Activated gamma-delta T cell treated with anti-CD3 and anti-CD28 coated beads, Interleukin-2, amount 50 U/mL, for 16 hours (primary cell): ENCODE measurements around the gene CAMKMT.

Experiments used
- DNase-seq: peaks from one replicate; pipeline ENCODE4 v3.0.0-alpha.2; 2020; ENCODE audit warnings: low read depth

CAMKMT gene

GRCh38 chr2:44692821-44693220 lies 331.1 kb downstream of the CAMKMT start:
- DNase-seq, result no peak

DNA sequence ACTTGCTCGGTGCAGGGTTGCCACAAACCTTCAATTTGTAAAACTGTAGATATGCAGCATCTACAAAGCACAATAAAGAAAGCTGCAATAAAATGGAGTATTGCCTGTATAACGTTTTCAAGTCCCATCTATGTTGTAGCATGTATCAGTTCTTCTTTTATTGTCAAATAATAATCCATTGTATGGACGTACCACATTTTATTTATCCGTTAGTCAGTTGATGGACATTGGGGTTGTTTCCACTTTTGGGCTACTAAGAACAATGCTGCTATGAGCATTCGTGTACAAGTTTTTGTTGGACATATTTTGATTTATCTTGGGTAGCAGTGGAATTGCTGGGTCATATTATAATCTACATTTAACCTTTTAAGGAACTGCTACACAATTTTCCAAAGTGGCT lies 339.1 kb downstream of the CAMKMT start:
- DNase-seq, result no peak

DNA sequence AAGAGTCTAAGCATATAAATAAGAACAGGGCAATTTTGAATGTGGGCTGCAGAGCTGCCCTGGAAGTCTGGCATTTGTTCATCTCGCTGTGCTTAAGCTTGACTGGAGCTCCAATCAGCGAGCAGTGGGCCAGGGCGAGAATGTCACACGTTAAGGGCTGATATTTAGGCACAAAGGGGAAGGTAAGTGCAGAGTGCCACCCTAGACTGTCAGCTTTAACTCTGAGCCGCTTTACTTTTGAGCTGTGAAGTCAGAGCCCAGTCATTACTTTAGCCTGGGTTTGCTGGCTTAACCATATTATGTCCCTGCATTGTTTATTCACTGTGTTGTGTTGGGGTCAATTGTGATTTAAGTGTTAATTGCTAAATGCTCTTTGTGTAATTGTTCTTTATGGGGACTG lies 343.6 kb downstream of the CAMKMT start:
- no peak for DNase-seq

DNA sequence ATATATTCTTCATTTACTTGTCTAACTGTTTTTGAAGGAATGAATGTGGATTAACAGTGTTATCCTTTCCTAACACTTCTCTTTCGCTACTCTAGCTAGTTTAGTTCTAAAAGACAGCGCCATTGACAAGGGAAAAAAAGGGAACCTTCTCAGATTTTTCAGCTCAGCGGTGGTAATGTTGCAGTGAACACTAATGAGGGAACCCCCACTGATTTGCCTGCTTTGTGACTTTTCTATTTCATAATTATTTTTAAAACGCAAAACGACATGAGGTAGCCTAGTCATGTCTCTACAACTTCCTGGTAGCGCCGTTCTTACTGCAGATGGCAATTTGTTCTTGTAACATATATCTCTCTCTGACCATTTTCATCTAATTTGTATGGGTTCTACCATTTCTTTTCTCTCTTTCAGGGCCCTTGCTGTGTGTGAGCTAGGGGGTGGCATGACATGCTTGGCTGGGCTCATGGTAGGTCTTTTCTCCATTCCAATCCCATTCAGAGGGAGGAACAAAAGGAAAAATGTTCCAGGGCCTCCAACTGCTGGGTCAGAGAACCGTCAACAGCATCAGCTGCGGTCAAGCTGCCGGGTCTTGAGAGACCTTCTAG lies 344.2 kb downstream of the CAMKMT start:
- no peak for DNase-seq

- DNase-seq, result no peak
Observed at GRCh38 chr2:44706681-44707553, 345.2 kb downstream of the CAMKMT start.

- DNase-seq, result no peak
Observed at GRCh38 chr2:44707945-44708660, 346.4 kb downstream of the CAMKMT start.

GRCh38 chr2:44708661-44709000 lies 346.9 kb downstream of the CAMKMT start:
- DNase-seq, result no peak

DNA sequence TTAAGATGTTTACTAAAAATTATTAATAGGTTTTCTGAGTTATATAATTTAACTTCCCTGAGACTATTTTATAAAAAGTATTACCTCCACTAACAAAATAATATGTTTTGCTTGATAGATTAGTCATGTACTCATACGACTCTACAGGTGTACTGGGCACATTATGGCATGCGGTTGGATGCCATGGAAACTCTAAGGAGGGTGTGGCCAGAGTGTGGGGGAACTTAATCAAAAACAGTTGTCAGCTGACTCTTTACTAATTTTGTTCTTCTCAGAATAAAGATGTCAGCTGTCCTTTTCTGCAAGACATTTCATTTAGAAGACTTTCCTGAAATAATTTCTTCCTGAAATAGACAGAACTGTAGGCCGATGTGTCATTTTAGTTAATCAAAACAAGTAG lies 351.4 kb downstream of the CAMKMT start:
- no peak for DNase-seq

- no peak for DNase-seq
Observed at GRCh38 chr2:44715671-44716081, 353.9 kb downstream of the CAMKMT start.

DNA sequence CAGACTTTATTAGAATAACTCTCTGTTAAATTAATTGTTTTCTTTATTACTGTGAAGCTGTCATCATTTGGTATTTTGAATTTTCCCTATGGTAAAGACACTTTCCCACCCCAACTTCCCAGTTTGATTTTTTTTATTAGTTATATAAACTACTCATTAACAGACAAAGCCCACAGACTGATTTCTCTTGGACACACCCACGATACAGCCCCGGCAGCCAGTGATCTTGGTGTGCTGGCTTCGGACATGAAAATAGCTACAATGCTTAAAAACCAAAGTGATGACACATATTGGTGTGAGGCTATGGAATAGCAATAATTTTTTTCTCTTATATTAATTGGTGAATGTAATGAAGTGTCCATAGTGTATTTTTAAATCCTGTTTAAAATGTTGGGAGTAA lies 354.4 kb downstream of the CAMKMT start:
- no peak for DNase-seq

DNA sequence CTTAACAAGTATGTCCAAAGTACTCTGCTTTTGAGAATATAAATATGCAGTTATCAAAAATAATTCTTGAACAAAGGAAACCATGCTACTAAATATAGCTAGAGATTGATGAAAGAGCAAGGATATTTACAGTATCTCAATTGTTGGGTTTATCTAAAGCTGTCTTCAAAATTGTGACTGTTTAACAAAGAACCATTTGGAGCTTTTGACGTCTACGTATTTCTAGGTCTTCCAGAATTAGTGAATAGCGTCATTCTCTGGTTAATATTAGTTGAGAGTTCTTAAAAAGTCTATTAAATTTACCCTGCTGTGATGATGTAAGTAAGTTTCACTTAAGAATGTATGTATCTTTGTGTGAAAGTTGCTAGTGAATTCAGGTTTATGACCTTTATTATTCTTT lies 356.7 kb downstream of the CAMKMT start:
- DNase-seq, result no peak

DNA sequence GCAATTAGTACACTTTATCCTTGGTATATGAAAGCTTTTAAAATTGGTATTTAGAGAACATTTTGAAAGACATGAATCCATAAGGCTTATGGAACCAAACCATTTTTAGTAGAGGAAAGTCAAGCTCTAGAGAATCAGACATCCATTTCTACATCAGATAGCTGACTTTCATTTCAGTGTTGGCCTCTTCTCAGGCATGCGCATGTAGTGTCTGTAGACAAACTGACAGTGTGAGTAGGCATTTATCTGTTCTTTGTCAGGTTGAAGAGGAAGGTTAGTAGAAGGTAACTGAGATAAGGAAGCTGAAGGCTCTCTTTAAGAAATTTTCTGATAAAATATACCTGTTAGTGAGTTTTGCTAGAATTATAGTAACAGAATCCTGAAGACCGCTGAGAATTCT lies 357.8 kb downstream of the CAMKMT start:
- no peak for DNase-seq

DNA sequence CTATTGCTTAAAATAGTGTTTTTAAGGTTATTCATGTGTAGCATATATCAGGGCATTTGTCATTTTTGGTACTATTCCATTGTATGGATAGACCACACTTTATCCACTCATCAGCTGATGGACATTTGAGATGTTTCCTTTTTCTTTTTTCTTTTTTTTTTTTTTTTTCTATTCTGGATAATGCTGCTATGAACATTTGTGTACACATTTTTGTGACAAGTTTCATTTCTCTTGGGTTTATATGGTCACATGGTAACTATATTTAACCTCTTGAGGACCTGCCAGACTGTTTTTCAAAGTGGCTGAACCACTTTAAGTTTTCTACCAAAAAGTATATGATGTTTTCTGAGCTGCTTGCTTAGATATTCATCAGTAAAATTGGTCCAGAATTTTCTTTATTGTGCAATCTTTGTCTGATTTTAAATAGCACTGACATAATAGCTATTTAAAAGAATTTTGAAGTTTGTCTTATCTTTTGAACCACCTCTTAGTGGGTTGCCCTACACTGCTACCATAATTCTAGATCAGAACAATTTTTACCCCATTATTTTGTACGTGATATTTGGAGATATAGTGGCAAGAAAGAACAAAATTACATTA lies 360.4 kb downstream of the CAMKMT start:
- no peak for DNase-seq

- no peak for DNase-seq
Observed at GRCh38 chr2:44723921-44724320, 362.2 kb downstream of the CAMKMT start.

DNA sequence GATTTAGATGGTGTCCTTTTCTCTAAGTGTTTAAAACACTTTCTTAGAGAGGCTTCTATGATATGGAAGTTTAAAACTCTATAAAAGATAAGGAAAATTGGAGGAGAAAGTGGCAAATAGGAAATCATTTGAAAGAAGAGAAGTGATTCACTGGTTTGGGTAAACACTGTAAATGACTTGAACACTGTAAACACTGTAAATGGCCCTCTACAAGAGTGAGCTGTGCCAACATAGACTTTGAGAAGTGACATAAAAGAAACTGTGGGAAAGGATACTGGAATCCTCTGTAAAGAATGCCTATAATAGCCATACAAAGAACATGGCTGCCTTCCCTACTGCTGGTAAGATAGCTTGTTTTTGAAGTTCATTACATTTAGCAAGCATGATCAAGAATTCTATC lies 368.8 kb downstream of the CAMKMT start:
- no peak for DNase-seq

DNA sequence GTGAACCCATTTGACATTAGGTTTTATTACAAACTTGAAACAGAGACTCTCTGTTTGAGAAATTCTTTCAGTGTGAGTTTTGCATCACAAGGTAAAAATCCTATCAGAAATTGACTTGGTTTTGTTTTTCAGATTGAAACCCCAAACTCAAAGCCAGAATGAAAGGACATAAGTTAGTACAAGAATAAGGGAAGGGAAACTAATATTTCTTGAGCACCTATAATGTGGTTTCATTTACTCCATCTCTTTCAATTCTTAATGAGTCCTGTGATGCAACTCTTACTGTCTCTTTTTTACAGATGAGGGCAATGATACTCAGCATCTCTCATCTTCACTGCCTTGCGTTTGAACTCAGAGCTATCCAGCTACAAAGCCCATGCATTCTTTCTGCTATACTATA lies 369.8 kb downstream of the CAMKMT start:
- DNase-seq, result no peak

- no peak for DNase-seq
Observed at GRCh38 chr2:44736270-44736942, 374.7 kb downstream of the CAMKMT start.

DNA sequence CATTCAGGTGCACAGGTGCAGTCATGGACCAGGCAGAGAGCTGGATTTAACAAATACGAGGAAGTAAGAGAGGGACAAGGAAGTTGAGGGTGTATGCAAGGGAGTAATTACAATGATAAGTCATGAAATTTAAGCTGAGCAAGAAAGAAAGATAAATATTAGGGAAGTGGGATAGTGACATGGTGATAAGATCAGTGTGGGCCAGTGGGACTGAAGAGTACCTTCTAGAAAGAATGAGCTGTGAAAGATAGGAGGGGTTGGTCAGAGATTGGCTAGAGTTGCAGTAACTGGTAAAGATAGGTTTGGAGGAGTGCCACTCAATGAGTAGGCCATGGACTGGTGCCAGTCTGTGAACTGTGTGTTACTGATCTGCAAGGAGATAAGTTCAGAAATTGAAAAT lies 378.9 kb downstream of the CAMKMT start:
- no peak for DNase-seq

GRCh38 chr2:44741507-44741906 lies 379.8 kb downstream of the CAMKMT start:
- no peak for DNase-seq

DNA sequence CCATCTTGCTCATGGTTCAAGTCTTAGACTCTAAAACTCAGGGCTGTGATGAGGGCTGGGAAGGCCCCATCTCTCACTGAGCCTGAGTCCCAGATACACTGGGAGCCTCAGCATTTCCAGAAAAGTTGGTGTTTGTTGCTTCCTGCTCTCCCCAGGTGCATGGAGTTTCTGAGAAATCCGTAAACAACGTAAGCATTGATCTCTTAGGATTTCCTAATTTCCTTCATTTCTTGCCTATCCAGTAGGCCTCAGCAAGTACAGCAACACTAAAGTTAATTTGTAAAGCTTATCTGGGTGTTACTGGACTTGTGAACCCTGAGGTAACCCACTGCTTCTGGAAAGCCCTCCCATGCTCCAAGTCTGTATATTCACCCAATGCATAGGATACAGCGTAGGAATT lies 380.3 kb downstream of the CAMKMT start:
- DNase-seq, result no peak

GRCh38 chr2:44743473-44743872 lies 381.7 kb downstream of the CAMKMT start:
- DNase-seq, result no peak
